ENCODE data around the gene IL16. TPM values are rescaled to one million over a fixed set of nuclear protein-coding genes. Genes with fewer than 3 reads are reported as not detected.

The IL16 gene
- total RNA-seq, 2 experiments from 2014 or later, result 76.0 to 81.3 TPM

- POLR2A ChIA-PET, result interaction anchor here (1.4 kb wide), 2 partner anchors 15 to 61 kb away, joined by 4 read pairs; no protein-coding TSS in a partner anchor
- H3K79me2 ChIP-seq (ENCODE audit: insufficient read depth, low read depth, low read length), result no peaks in the 10 kb centered on the region
- intact Hi-C loops (cut with micrococcal nuclease; ENCODE audit: unreplicated experiment), result no loop called here
Observed at GRCh38 chr15:81341351-81341750, 144.7 kb downstream of the IL16 start.

GRCh38 chr15:81343371-81343770, 146.7 kb downstream of the IL16 start:
- Histone ChIP-seq H3K36me3 (ENCODE audit: insufficient read depth, low read length) (no peaks in the 10 kb centered on the region), H3K27ac (ENCODE audit: low read depth, low read length, poor library complexity, severe bottlenecking) (no peak overlapping the region), H3K4me1 (ENCODE audit: insufficient read depth, low read length, poor library complexity, severe bottlenecking) (no peaks in the 10 kb centered on the region), H4K20me1 (ENCODE audit: insufficient read depth, low read length) (no peaks in the 10 kb centered on the region), H3K9me3 (ENCODE audit: low read length) (no peaks in the 10 kb centered on the region), H3K4me2 (ENCODE audit: low read length) (no peak overlapping the region), H3K4me3 (ENCODE audit: low read depth, low read length, poor library complexity, severe bottlenecking) (no peak overlapping the region), H2AFZ (ENCODE audit: low read length) (no peak overlapping the region), H3K79me2 (ENCODE audit: insufficient read depth, low read depth, low read length) (no peaks in the 10 kb centered on the region), H3K9me2 (ENCODE audit: insufficient read depth, low read length) (no peaks in the 10 kb centered on the region)
- TF ChIP-seq CTCF (conservative IDR thresholded peaks at IDR 0.05; ENCODE audit: low read length) (no peak), EZH2phosphoT487 (IDR thresholded peaks at IDR 0.05; ENCODE audit: borderline replicate concordance, low read depth, low read length) (no peak)
- no peak for DNase-seq (ENCODE audit: low spot score)
- CTCF ChIA-PET (ENCODE audit: unreplicated experiment), result no interaction called here
- POLR2A ChIA-PET, result no interaction called here
- intact Hi-C loops (cut with micrococcal nuclease; ENCODE audit: unreplicated experiment), result no loop called here
- BruUV-seq (replicated peaks), result no TSS peak

More at GRCh38 chr15:81341351-81341750, 144.7 kb downstream of the IL16 start:
- no peaks in the 10 kb centered on the region for H3K9me2 ChIP-seq (ENCODE audit: insufficient read depth, low read length)
- H4K20me1 ChIP-seq (ENCODE audit: insufficient read depth, low read length), result no peaks in the 10 kb centered on the region
- H3K4me1 ChIP-seq (ENCODE audit: insufficient read depth, low read length, poor library complexity, severe bottlenecking), result peaks cover 6% of the 10 kb centered on the region
- no peak overlapping the region for H3K4me3 ChIP-seq (ENCODE audit: low read depth, low read length, poor library complexity, severe bottlenecking)
- no peaks in the 10 kb centered on the region for H3K36me3 ChIP-seq (ENCODE audit: insufficient read depth, low read length)
- TF ChIP-seq EZH2phosphoT487 (IDR thresholded peaks at IDR 0.05; ENCODE audit: borderline replicate concordance, low read depth, low read length) (no peak), CTCF (conservative IDR thresholded peaks at IDR 0.05; ENCODE audit: low read length) (no peak)
- CTCF ChIA-PET (ENCODE audit: unreplicated experiment), result no interaction called here
- H3K4me2 ChIP-seq (ENCODE audit: low read length), result no peak overlapping the region
- no peak overlapping the region for H2AFZ ChIP-seq (ENCODE audit: low read length)
- no peak for DNase-seq (ENCODE audit: low spot score)
- no TSS peak for BruUV-seq (replicated peaks)
- no peaks in the 10 kb centered on the region for H3K9me3 ChIP-seq (ENCODE audit: low read length)
- H3K27ac ChIP-seq (ENCODE audit: low read depth, low read length, poor library complexity, severe bottlenecking), result no peak overlapping the region

- Histone ChIP-seq H3K9me3 (ENCODE audit: low read length) (no peaks in the 10 kb centered on the region), H4K20me1 (ENCODE audit: insufficient read depth, low read length) (no peaks in the 10 kb centered on the region), H3K9me2 (ENCODE audit: insufficient read depth, low read length) (no peaks in the 10 kb centered on the region), H3K4me1 (ENCODE audit: insufficient read depth, low read length, poor library complexity, severe bottlenecking) (no peaks in the 10 kb centered on the region), H3K79me2 (ENCODE audit: insufficient read depth, low read depth, low read length) (no peaks in the 10 kb centered on the region), H3K4me2 (ENCODE audit: low read length) (no peak overlapping the region), H3K27ac (ENCODE audit: low read depth, low read length, poor library complexity, severe bottlenecking) (no peak overlapping the region), H2AFZ (ENCODE audit: low read length) (no peak overlapping the region), H3K4me3 (ENCODE audit: low read depth, low read length, poor library complexity, severe bottlenecking) (no peak overlapping the region), H3K36me3 (ENCODE audit: insufficient read depth, low read length) (no peaks in the 10 kb centered on the region)
- BruUV-seq (replicated peaks), result no TSS peak
- ChIA-PET CTCF (ENCODE audit: unreplicated experiment) (no interaction called here), POLR2A (no interaction called here)
- no peak for TF ChIP-seq EZH2phosphoT487 (IDR thresholded peaks at IDR 0.05; ENCODE audit: borderline replicate concordance, low read depth, low read length)
- no peak for TF ChIP-seq CTCF (conservative IDR thresholded peaks at IDR 0.05; ENCODE audit: low read length)
- DNase-seq (ENCODE audit: low spot score), result no peak
- intact Hi-C loops (cut with micrococcal nuclease; ENCODE audit: unreplicated experiment), result no loop called here
Observed at GRCh38 chr15:81346611-81347010, 149.9 kb downstream of the IL16 start.

Data from OCI-LY7 (cell line).